Activated B cell treated with CpG ODN at 0.5 μM for 24 hours (primary cell): ENCODE measurements around the gene ZBTB12. TPM values are rescaled to one million over a fixed set of nuclear protein-coding genes. Genes with fewer than 3 reads are reported as not detected.

Experiments
- ATAC-seq: fragments of 200-7000 bp; cut with Tn5 transposase; one replicate; pipeline ENCODE4 v1.10.0; 2021; ENCODE audit warnings: low read depth, mild to moderate bottlenecking, moderate library complexity
- CTCF ChIA-PET: fragments of 350-600 bp; sonication (Branson Sonifier 250); formaldehyde crosslinking; loops from one replicate; lab custom pipeline; 2021; ENCODE audit warnings: antibody characterized with exemption; lab: Charles Lee
- POLR2A ChIA-PET: fragments of 350-600 bp; sonication (Branson Sonifier 250); formaldehyde crosslinking; loops from one replicate; lab custom pipeline; 2021; ENCODE audit warnings: antibody characterized with exemption; lab: Charles Lee
- DNase-seq: peaks from one replicate; pipeline ENCODE4 v3.0.0; 2022
- H3K27ac Mint-ChIP-seq: one replicate; pipeline ENCODE4 v1.8.0; 2020; ENCODE audit warnings: mixed read lengths
- H3K27me3 Mint-ChIP-seq: one replicate; pipeline ENCODE4 v1.8.0; 2021; ENCODE audit warnings: mixed read lengths
- H3K36me3 Mint-ChIP-seq: one replicate; pipeline ENCODE4 v1.8.0; 2021; ENCODE audit warnings: low read depth, mixed read lengths
- H3K4me1 Mint-ChIP-seq: one replicate; pipeline ENCODE4 v1.8.0; 2021; ENCODE audit warnings: mixed read lengths
- H3K4me3 Mint-ChIP-seq: one replicate; pipeline ENCODE4 v1.8.0; 2020; ENCODE audit warnings: mild to moderate bottlenecking, mixed read lengths
- H3K9me3 Mint-ChIP-seq: one replicate; pipeline ENCODE4 v1.8.0; 2020; ENCODE audit warnings: mixed read lengths
- intact Hi-C: fragments of 100-400 bp; cut with micrococcal nuclease; formaldehyde crosslinking; loops from one replicate; pipeline ENCODE4 v1.15.1; 2024
- total RNA-seq: library from RNA; stranded (reverse); gene quantifications from 2 replicates; pipeline ENCODE4 v1.2.3, GENCODE V29; 2022
- TF ChIP-seq, protein P1 (sequence below): fragments of 200-600 bp; IDR thresholded peaks from one replicate; pipeline ENCODE4 v1.8.0; 2022; ENCODE audit warnings: antibody characterized with exemption, mild to moderate bottlenecking

Gene ZBTB12
- total RNA-seq, 1 donor from 2014 or later = 4.8 TPM

DNA sequence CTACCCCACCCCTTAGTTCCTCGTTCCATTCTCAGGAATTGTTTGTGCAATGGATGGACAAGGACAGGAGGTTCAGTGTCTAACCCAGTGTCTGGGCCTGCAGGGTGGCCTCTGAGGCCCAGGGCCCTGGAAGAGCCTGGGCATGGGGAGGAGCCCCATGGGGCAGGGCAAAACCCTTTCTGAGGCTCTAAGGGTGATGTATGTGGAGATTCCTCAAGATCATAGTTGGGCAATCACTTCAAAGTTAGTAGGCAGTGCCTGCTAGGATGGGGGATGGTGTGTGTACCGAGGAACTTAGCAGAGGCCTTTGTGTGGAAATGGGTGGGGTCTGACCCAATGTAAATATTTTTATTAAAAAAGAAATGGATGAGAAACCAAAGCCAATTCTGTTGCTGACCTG lies 18.9 kb upstream of the ZBTB12 start:
- no peaks in the 10 kb centered on the region for H3K9me3 Mint-ChIP-seq
- intact Hi-C loops = no loop called here
- H3K27ac Mint-ChIP-seq = no peak overlapping the region
- DNase-seq (no peak), ATAC-seq (no peak)
- no peaks in the 10 kb centered on the region for H3K27me3 Mint-ChIP-seq
- H3K4me3 Mint-ChIP-seq = no peak overlapping the region
- CTCF ChIA-PET = no interaction called here
- no peaks in the 10 kb centered on the region for H3K36me3 Mint-ChIP-seq
- TF ChIP-seq, protein P1, sequence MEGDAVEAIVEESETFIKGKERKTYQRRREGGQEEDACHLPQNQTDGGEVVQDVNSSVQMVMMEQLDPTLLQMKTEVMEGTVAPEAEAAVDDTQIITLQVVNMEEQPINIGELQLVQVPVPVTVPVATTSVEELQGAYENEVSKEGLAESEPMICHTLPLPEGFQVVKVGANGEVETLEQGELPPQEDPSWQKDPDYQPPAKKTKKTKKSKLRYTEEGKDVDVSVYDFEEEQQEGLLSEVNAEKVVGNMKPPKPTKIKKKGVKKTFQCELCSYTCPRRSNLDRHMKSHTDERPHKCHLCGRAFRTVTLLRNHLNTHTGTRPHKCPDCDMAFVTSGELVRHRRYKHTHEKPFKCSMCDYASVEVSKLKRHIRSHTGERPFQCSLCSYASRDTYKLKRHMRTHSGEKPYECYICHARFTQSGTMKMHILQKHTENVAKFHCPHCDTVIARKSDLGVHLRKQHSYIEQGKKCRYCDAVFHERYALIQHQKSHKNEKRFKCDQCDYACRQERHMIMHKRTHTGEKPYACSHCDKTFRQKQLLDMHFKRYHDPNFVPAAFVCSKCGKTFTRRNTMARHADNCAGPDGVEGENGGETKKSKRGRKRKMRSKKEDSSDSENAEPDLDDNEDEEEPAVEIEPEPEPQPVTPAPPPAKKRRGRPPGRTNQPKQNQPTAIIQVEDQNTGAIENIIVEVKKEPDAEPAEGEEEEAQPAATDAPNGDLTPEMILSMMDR = no peak
- POLR2A ChIA-PET = no interaction called here
- no peaks in the 10 kb centered on the region for H3K4me1 Mint-ChIP-seq

DNA sequence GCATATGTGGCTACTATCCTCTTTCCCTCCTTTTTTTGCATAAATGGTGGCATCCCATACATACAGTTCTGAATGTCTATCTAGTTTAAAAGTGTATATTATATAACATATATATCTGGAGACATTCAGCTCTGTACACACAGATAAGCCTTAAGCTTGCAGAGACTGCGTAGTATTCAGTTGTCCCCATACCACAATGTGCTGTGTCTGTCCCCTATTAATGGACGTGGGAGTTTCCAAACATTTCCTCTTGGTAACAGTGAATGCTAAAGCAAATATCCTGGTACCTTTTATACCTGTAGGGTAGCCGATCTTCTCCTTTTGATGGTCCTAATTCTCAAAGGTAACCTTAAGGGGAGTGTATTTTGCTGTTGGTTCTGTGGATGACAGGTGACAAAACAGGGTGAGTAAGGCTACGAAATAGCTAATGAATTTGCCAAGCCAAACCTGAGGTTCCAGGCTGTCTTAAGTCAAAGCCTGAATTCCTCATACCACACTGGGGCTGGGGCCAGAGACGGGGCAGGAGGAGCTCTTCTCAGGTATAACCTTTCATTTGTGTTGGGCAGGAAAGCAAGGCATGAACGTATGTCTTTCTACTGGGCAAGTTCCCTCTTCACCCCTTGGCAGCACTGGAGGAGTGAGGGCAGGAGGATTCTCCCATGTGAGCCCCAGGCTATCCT lies 17.9 kb upstream of the ZBTB12 start:
- CTCF ChIA-PET = no interaction called here

DNA sequence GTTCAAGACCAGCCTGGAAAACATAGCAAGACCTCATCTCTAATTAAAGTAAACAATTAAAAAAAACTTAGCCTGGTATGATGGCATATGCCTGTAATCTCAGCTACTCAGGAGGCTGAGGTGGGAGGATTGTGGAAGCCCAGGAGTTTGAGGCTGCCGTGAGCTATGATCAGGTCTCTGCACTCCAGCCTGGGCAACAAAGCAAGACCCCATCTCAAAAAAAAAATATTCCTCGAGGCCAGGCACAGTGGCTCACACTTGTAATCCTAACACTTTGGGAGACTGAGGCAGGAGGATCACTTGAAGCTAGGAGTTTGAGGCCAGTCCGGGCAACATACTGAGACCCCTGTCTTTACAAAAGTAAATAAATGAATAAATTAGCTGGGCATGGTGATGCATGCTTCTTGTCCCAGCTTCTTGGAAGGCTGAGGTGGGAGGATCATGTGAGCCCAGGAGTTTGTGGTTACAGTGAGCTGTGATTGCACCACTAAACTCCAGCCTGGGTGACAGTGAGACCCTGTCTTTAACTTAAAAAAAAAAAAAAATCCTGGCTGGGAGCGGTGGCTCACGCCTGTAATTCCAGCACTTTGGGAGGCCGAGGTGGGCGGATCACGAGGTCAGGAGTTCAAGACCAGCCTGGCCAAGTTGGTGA lies 16.3 kb upstream of the ZBTB12 start:
- no peaks in the 10 kb centered on the region for H3K9me3 Mint-ChIP-seq
- ChIA-PET POLR2A (interaction anchor here (0.7 kb wide), 2 partner anchors 10 to 258 kb away, joined by 3 read pairs; partner anchors contain the start of gene C6orf47), CTCF (no interaction called here)
- TF ChIP-seq, protein P1 = no peak
- intact Hi-C loops = no loop called here
- DNase-seq = no peak
- no peaks in the 10 kb centered on the region for H3K36me3 Mint-ChIP-seq
- no peaks in the 10 kb centered on the region for H3K27me3 Mint-ChIP-seq
- H3K27ac Mint-ChIP-seq = no peak overlapping the region
- no peak overlapping the region for H3K4me3 Mint-ChIP-seq
- no peak for ATAC-seq
- no peaks in the 10 kb centered on the region for H3K4me1 Mint-ChIP-seq

More for the DNA sequence above, 17.9 kb upstream of the ZBTB12 start:
- intact Hi-C loops = no loop called here
- POLR2A ChIA-PET = no interaction called here
- Mint-ChIP-seq H3K27me3 (no peaks in the 10 kb centered on the region), H3K9me3 (no peaks in the 10 kb centered on the region), H3K27ac (no peak overlapping the region), H3K4me3 (no peak overlapping the region), H3K4me1 (no peaks in the 10 kb centered on the region), H3K36me3 (no peaks in the 10 kb centered on the region)
- TF ChIP-seq, protein P1 = no peak
- no peak for DNase-seq
- ATAC-seq = no peak

DNA sequence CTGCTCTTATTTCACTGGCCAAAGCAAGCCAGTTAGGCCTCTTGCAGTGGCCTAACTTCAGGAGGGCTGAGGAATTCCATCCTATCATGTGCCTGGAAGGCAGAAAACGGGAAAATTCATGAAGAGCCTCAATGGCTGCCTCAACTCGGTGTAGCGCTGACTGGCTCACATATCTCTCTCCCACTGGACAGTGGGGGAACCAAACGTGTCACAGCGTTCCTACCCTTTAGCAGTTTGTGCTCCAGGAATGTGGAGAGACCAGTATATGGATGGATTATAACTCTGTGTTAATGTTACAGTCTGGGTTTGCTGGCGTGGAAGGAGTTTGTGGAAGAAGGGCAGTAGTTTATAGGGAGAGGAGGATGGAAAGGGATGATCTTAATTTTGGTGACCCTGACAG lies 13.9 kb upstream of the ZBTB12 start:
- Mint-ChIP-seq H3K9me3 (no peaks in the 10 kb centered on the region), H3K4me1 (no peaks in the 10 kb centered on the region), H3K36me3 (no peaks in the 10 kb centered on the region), H3K4me3 (no peak overlapping the region), H3K27me3 (peaks cover 3% of the 10 kb centered on the region), H3K27ac (no peak overlapping the region)
- ChIA-PET POLR2A (interaction anchor here (0.8 to 1.2 kb wide), 2 partner anchors 20 to 373 kb away, joined by 3 read pairs; no protein-coding TSS in a partner anchor), CTCF (no interaction called here)
- no peak for ATAC-seq
- no peak for DNase-seq
- TF ChIP-seq, protein P1 = no peak
- intact Hi-C loops = no loop called here

DNA sequence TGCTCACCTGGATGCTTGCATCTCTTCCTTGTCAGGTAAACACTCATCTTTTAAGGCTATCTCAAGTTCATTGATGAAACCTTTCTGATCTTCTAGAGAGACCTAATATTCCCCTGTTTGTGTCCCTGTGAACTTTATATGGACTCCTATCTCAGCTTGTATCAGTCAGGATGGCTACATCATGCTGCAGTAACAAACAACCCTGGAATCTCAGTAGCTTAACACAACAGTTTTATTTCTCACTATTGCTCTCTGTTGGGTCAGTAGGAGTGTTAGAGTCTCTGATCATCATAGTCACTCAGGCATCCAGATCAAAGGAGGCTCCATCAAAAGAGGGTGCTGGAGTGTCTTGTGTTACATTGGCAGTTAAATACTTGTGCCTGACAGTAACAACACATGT lies 13.5 kb upstream of the ZBTB12 start:
- TF ChIP-seq, protein P1 = no peak
- POLR2A ChIA-PET = interaction anchor here (1.2 kb wide), 1 partner anchor 19 kb away, joined by 3 read pairs; no protein-coding TSS in a partner anchor
- Mint-ChIP-seq H3K9me3 (no peaks in the 10 kb centered on the region), H3K36me3 (no peaks in the 10 kb centered on the region), H3K27ac (no peak overlapping the region), H3K27me3 (peaks cover 3% of the 10 kb centered on the region), H3K4me1 (peaks cover 2% of the 10 kb centered on the region), H3K4me3 (no peak overlapping the region)
- DNase-seq = no peak
- ATAC-seq = no peak
- CTCF ChIA-PET = no interaction called here
- intact Hi-C loops = no loop called here
